Adrenal gland (tissue), 12 donors: ENCODE data around the gene CCDC83. TPM values are rescaled to one million over a fixed set of nuclear protein-coding genes. Genes with fewer than 3 reads are reported as not detected.

ENCODE experiments used
- DNase-seq, 7 donors: peaks; one replicate each; pipeline ENCODE4 v3.0.0-alpha.2; 2019 to 2020
- H3K27ac ChIP-seq, 5 donors: fragments of 200-600 bp; sonication (generic) in 4 of 5; 1 replicate in 3 of 5; 2 replicates in 2 of 5; pipeline versions ENCODE4 v1.5.1 to v1.8.0; 2016 to 2020; ENCODE audit warnings: mild to moderate bottlenecking in 1 of 5
- H3K27me3 ChIP-seq: fragments of 200-600 bp; 2 replicates; pipeline ENCODE4 v1.8.0; 2021
- H3K36me3 ChIP-seq, 2 donors: fragments of 200-600 bp; replicated peaks in 1 of 2; 1 replicate in 1 of 2; 2 replicates in 1 of 2; pipeline versions ENCODE4 v1.5.1 to v1.8.0; 2018 to 2022
- H3K4me1 ChIP-seq, 2 donors: fragments of 200-600 bp; replicated peaks in 1 of 2; 1 replicate in 1 of 2; 2 replicates in 1 of 2; pipeline versions ENCODE4 v1.5.1 to v1.8.0; 2018 to 2021
- H3K4me3 ChIP-seq, 4 donors: fragments of 200-600 bp; sonication (generic) in 3 of 4; one replicate each; pipeline ENCODE4 v1.5.1; 2016 to 2018
- H3K9me3 ChIP-seq, 3 donors: fragments of 200-600 bp; sonication (generic) in 1 of 3; replicated peaks in 1 of 3; 1 replicate in 2 of 3; 2 replicates in 1 of 3; pipeline versions ENCODE4 v1.5.1 to v1.8.0; 2016 to 2021
- POLR2A ChIP-seq, 2 donors: fragments of 450-650 bp; IDR thresholded peaks; one replicate each; pipeline ENCODE4 v1.6.1; 2017; ENCODE audit warnings: antibody characterized with exemption in 2 of 2, mild to moderate bottlenecking in 2 of 2, moderate library complexity in 1 of 2
- WGBS, 4 donors: extraction: QIAGEN DNeasy Blood & Tissue Kit in 2 of 4; methylation state at CpG; one replicate each; pipeline versions ENCODE4 v1.1.5 to v1.1.7; 2013 to 2017; 5-methylcytosine and 5-hydroxymethylcytosine counted together
- intact Hi-C, 2 donors: fragments of 100-400 bp; cut with DNase I; formaldehyde crosslinking; loops; one replicate each; pipeline versions ENCODE4 v1.14.1 to v1.15.0; 2022 to 2023
- polyA plus RNA-seq, 3 donors: library from polyadenylated mRNA; stranded (reverse); fragments of 200-250 nt in 2 of 3; fragments of 350-450 nt in 1 of 3; fragmentation: Illumina TruSeq in 1 of 3; extraction: RNeasy Lipid Tissue Mini Kit (QIAGEN cat#74804) in 1 of 3; gene quantifications; one replicate each; pipeline ENCODE4 v1.2.3, GENCODE V29; 2013 to 2014
- total RNA-seq, 9 donors: library from RNA; depleted of rRNA in 4 of 9; stranded (reverse); fragments of >200 nt in 4 of 9; fragments of 120-200 nt in 1 of 9; fragmentation: NEBNext Ultra II Directional in 1 of 9; extraction: Animal tissue kit (Norgen Biotek cat#: 25700) in 1 of 9; gene quantifications; one replicate each; pipeline versions ENCODE4 v1.1.0 to v1.2.4, GENCODE V29; 2013 to 2023
- TF ChIP-seq, protein P1 (sequence below), 6 experiments: fragments of 450-650 bp in 4 of 6; fragments of 200-600 bp in 2 of 6; sonication (generic) in 1 of 6; IDR thresholded peaks; 1 replicate in 5 of 6; 2 replicates in 1 of 6; pipeline versions ENCODE4 v1.5.1 to v1.8.0; 2016 to 2021; ENCODE audit warnings: antibody characterized with exemption in 6 of 6, mild to moderate bottlenecking in 2 of 6, moderate library complexity in 1 of 6
- donor health status: healthy with polysubstance abuse.
- donor health status: Bipolar disorder and iron deficiency.
- donor health status: DM: yes; HTN: yes; CAD: no.
- donor health status: DM: no; HTN: no; CAD: no.
- donor health status: DM: no; HTN: no; CAD: no.
- donor health status: DM: yes; HTN: yes; CAD: no.

The CCDC83 gene
- total and polyA plus RNA-seq, 12 donors = not detected

DNA sequence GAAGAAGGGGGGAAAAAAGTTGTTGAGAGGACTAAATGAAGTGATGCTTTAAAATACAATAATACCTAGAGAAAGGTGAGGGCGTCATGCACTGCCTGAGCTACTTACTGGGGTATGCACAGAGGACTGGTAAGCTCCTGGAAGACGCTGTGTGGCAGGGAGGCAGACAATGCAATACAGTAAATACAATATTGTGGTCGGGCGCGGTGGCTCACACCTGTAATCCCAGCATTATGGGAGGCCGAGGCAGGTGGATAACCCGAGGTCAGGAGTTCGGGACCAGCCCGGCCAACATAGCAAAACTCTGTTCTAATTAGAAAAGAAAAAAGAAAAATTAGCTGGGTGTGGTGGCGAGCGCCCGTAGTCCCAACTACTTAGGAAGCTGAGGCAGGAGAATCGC is 43.6 kb upstream of the CCDC83 start:
- DNase-seq = no peak
- Histone ChIP-seq H3K4me3 (peak overlapping the region in 1 of 4 donors; percentile 72), H3K9me3 (no peaks in the 10 kb centered on the region), H3K4me1 (peaks cover 10 to 11% of the 10 kb centered on the region in 2 donors), H3K27ac (peak overlapping the region in 1 of 5 donors; percentile 57), H3K36me3 (no peaks in the 10 kb centered on the region), H3K27me3 (no peaks in the 10 kb centered on the region)
- 73 to 80% (median 78%) methylated on average over 13 of the region's 13 CpGs for WGBS, 4 donors
- intact Hi-C loops = loop anchor here in 1 of 2 donors (10.0 kb wide), 1 partner anchor 117 kb away; no protein-coding TSS in a partner anchor
- TF ChIP-seq, protein P1, sequence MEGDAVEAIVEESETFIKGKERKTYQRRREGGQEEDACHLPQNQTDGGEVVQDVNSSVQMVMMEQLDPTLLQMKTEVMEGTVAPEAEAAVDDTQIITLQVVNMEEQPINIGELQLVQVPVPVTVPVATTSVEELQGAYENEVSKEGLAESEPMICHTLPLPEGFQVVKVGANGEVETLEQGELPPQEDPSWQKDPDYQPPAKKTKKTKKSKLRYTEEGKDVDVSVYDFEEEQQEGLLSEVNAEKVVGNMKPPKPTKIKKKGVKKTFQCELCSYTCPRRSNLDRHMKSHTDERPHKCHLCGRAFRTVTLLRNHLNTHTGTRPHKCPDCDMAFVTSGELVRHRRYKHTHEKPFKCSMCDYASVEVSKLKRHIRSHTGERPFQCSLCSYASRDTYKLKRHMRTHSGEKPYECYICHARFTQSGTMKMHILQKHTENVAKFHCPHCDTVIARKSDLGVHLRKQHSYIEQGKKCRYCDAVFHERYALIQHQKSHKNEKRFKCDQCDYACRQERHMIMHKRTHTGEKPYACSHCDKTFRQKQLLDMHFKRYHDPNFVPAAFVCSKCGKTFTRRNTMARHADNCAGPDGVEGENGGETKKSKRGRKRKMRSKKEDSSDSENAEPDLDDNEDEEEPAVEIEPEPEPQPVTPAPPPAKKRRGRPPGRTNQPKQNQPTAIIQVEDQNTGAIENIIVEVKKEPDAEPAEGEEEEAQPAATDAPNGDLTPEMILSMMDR (IDR thresholded peaks at IDR 0.05) = no peak
- TF ChIP-seq POLR2A (IDR thresholded peaks at IDR 0.05) = no peak

DNA sequence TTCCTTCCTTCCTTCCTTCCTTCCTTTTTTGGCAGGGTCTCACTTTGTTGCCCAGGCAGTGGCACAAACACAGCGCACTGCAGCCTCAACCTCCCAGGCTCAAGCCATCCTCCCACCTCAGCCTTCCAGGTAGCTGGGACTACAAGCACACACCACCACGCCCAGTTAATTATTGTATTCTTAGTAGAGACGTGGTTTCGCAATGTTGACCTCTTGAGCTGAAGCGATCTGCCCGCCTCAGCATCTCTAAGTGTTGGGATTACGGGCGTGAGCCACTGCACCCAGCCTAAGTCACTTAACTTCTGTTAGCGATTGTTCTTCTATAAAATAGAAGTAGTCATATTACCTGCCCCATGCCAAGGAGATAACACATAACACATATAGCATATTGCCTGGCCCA is 41.5 kb upstream of the CCDC83 start:
- TF ChIP-seq POLR2A (IDR thresholded peaks at IDR 0.05) = no peak
- TF ChIP-seq, protein P1 (IDR thresholded peaks at IDR 0.05) = no peak
- H3K4me3 ChIP-seq = no peak overlapping the region
- intact Hi-C loops = loop anchor here in 1 of 2 donors (10.0 kb wide), 1 partner anchor 119 kb away; no protein-coding TSS in a partner anchor

DNA sequence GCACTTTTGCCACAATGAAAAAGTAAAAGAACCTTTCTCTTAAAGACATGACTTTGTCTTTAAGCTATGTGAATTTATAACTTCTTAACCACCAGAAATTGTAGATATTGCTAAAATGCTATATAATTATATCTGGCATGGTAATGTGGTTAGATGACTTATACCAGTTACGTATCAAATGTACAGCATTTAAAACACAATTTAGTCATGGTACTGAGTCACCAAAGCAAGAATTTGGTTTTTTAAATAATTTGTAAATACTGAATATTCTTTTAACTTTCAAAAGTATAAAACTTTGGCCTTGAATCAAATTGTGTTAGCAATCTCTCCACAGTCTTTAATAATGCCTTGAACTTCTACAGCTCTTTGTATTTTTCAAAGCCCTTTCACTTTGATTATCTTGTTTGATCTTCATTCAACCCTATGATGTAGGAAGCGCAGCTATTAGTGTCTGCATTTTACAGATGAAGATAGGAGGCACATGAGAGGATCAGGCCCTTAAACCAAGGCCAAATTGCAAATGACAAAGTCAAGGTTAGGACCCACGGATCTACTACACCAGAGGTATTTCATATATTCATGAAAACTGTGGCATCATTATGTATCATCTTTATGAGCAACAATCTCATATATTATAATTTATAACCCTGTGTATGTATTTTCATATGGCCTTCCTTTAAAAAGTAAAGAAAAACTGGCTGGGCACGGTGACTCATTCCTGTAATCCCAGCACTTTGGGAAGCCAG is 39.8 kb upstream of the CCDC83 start:
- no peak overlapping the region for H3K4me3 ChIP-seq
- no peaks in the 10 kb centered on the region for H3K9me3 ChIP-seq
- intact Hi-C loops = loop anchor here in 1 of 2 donors (10.0 kb wide), 1 partner anchor 121 kb away; no protein-coding TSS in a partner anchor
- no peaks in the 10 kb centered on the region for H3K36me3 ChIP-seq
- WGBS, 4 donors = 48 to 53% (median 50%) methylated on average over 4 of the region's 4 CpGs
- TF ChIP-seq, protein P1 (IDR thresholded peaks at IDR 0.05) = no peak
- no peak for TF ChIP-seq POLR2A (IDR thresholded peaks at IDR 0.05)
- no peaks in the 10 kb centered on the region for H3K27me3 ChIP-seq
- peaks cover 4 to 5% of the 10 kb centered on the region in 2 donors for H3K4me1 ChIP-seq
- H3K27ac ChIP-seq = peak overlapping the region in 2 of 5 donors; percentile 13 to 54
- DNase-seq = no peak

More for the DNA sequence above, 41.5 kb upstream of the CCDC83 start:
- 87 to 95% (median 94%) methylated on average over 9 of the region's 9 CpGs for WGBS, 4 donors
- Histone ChIP-seq H3K27ac (no peak overlapping the region), H3K9me3 (no peaks in the 10 kb centered on the region), H3K27me3 (no peaks in the 10 kb centered on the region), H3K4me1 (peaks cover 10 to 11% of the 10 kb centered on the region in 2 donors), H3K36me3 (no peaks in the 10 kb centered on the region)
- DNase-seq = no peak

DNA sequence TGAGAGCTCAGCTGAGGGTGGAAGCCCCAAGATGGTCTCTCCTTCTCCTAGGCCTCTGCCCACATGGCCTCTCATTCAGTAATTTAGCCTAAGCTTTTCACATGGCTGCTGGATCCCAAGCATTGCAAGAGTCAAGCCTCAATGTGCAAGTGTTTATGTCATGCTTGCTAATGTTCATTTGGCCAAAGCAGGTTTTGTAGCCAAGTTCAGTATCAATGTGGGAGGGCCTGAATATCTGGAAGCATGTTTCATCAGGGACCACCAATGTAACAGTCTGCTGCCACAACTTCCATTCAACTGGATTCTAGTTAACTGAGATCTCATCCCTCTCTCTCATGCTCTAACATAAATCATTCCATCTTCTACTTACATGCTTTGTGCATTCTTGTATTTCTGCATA is 35.7 kb upstream of the CCDC83 start:
- intact Hi-C loops = loop anchor here in 1 of 2 donors (10.0 kb wide), 1 partner anchor 125 kb away; no protein-coding TSS in a partner anchor
- no peak for TF ChIP-seq POLR2A (IDR thresholded peaks at IDR 0.05)
- TF ChIP-seq, protein P1 (IDR thresholded peaks at IDR 0.05) = no peak
- Histone ChIP-seq H3K4me1 (no peaks in the 10 kb centered on the region), H3K27ac (no peak overlapping the region), H3K9me3 (no peaks in the 10 kb centered on the region), H3K27me3 (no peaks in the 10 kb centered on the region), H3K4me3 (no peak overlapping the region), H3K36me3 (no peaks in the 10 kb centered on the region)
- no peak for DNase-seq
